Fibroblast of skin of left quadriceps (primary cell): ENCODE measurements around the gene OSBPL9.
"Not testable (repeated sequence)": the region's sequence is repeated elsewhere in the genome, so short reads cannot be mapped to it uniquely, and the experiment has no call there.

Source experiments
- DNase-seq, 2 experiments: peaks; one replicate each; pipeline ENCODE4 v3.0.0-alpha.2; 2013; ENCODE audit warnings: low read depth in 2 of 2

OSBPL9 gene

GRCh38 chr1:51708911-51709760 lies 92.2 kb downstream of the OSBPL9 start:
- DNase-seq = no peak

DNA sequence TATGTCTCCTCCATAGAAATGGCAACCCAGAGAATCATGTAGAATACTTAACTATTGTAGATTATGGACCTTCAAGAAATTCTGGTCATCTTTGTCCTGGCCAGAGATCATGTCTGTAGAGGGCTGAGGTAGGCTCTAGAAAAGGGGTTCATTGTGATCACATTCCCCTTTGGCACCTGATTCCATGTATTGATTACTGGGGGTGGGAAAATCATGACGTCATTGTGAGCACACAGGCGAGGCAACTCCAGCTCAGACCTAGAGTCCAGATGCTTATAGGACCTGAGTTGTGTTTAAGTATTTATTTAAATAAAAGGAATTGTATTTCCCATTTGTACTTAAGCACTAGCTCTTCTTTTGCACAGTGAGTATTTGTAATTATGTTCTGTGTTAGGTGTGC lies 93.1 kb downstream of the OSBPL9 start:
- no peak for DNase-seq

DNA sequence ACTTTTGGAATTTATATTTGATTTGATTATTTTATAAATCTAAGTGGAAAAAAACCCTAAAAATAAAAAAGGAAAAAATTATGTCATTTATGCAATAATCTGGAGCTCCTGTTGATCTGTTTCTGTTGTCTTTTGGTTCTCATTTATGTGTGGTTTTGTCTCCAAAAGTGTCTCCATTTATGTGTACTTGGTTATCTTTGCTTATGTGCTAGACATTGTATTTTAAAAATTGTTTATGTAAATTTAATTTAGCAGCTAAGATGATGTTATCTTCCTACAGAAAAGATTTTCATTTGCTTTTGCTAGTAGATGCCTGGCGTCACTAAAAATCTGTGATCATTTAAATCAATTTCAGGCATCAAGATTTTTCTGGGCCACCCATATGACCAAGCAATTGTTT lies 95.7 kb downstream of the OSBPL9 start:
- no peak for DNase-seq

DNA sequence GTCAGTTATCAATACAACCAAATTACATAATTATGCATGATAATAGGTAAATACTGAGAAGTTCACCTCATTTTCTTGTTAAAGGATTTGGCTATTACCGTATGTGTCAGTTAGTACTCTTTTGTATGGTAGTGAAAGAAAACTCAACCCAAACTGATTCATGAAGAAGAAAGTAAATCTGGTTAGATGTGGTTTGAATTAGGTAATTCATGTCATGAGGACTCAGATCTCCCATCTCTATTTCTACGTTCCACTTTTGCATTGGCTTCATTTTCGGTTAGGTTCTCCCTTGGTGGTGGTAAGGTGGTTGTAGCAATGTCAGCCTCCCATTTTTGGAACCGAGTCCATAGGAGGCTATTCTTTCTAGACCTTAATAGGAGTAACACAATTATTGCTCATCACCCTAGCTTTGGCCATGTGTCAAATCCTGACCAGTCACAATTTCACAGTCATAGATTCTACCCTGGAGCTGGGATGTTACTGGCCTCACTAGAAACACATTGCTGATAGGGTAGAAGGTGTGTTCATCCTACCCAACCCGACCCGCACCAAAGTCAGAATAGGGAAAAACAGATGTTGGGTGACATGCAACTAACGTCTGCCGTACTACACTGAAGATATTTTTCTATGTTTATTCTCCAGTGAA lies 97.6 kb downstream of the OSBPL9 start:
- no peak for DNase-seq

GRCh38 chr1:51715369-51715768 lies 98.5 kb downstream of the OSBPL9 start:
- no peak for DNase-seq

DNA sequence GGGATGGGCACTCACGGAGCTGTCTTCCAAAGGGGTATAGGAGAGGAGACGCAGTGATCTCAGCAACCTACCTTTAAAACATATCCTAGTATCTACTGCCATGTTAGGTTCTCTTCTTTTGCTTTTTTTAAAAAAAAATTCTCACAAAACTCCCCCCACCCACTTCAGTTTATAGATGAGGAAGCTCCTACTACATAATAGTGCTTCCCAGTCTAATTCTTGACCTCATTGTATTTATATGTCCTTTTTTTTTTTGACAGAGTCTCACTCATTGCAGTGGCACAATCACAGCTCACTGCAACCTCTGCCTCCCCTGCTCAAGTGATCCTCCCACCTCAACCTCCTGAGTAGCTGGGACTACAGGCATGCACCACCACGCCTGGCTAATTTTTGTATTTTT lies 99.9 kb downstream of the OSBPL9 start:
- no peak for DNase-seq

DNA sequence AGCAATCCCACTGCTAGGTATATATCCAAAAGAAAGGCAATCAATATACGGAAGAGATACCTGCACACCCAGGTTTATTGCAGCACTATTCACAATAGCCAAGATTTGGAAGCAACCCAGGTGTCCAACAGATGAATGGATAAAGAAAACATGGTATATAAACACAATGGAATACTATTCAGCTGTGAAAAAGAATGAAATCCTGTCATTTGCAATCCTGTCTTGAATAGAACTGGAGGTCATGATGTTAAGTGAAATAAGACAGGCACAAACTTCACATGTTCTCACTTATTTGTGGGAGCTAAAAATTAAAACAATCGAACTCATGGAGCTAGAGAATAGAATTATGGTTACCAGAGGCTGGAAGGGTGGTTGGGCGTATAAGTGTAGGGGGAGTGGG lies 101.0 kb downstream of the OSBPL9 start:
- DNase-seq = no peak

DNA sequence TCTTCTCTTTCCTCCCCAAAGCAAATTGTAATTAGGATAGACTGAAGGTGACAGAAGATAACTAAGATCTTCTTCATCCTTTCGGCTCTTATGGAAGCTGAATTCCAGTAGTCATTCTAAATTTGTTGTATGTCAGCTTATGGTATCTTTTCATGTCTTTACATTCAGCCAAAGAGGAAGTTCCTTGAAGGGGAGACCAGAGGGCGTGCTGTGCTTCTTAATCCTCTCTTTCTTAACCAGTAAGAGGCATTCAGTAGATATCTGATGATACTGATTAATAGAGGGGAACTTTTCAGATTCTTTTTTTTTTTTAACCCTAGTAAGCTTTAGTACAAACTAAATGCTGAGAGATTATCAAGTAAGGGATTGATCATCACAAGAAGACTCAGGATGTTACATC lies 102.3 kb downstream of the OSBPL9 start:
- no peak for DNase-seq

DNA sequence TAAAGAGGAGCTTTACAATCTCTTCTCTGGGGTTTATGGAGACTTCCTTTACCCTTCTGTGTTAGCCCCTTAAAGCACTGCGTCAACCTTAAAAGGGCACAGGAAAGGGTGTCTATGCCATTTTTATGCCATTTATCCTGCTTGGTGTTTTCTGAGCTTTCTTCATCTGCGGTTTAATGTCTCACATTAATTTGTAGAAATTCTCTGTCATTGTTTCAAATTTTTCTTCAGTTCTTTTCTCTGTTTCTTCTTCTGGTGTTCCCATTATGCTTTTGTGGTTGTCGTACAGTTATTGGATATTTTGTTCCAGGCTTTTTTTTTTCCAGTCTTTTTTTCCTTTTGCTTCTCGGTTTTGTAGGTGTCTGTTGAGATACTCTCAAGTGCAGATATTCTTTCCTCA lies 107.9 kb downstream of the OSBPL9 start:
- DNase-seq = no peak

- DNase-seq = no peak
These were observed 109.2 kb downstream of the OSBPL9 start for GRCh38 chr1:51726051-51726450.

GRCh38 chr1:51726544-51727225 lies 109.8 kb downstream of the OSBPL9 start:
- DNase-seq = no peak

DNA sequence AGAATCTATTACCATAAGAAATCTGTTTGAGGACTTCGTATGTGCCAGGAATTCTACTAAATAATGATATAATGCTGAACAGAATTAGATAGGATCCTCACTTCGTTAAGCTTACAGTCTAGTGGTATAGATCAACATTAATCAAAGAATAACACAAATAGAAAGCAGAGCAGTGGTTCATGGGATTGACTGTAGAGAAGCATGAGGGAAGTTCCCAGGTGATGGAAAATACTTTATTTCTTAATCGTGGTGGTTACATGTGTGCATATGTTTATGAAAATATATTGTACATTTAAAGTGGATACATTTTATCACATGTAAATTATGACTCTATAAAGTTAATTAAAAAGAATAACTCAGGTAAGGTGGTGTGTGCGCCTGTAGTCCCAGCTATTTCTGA lies 110.5 kb downstream of the OSBPL9 start:
- DNase-seq = no peak

GRCh38 chr1:51728611-51729155 lies 111.8 kb downstream of the OSBPL9 start:
- DNase-seq = no peak

DNA sequence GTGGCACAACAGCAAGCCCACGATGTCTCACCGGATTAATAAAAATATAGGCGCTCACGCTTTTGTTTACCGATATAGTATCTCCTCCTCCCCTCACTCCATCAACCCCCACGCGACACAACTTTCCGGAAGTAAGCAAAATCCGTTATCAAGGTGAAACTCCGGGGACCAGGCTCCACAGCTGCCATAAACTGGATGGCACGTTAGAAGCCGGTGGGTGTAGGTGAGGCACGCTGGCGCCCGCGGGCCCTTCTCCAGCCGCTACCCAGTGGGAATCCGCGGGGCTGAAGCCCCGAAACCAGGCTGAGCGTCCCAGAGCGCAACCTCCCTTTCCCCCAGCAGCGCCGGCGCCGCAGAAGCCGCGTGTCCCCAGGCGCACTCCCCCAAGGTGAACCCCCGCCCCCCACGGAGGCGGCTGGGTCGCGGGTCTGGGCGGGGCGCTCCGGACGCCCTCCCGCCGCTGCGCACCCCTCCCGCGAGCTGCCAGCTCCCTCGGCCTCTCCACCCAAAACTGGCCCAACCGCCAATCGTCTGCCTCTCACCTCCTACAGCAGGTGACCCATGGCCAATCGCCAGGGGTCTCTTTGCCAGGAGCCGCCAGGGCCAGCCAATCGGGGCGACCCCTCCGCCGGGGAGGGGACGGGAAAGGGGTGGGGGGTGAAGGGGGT lies 112.4 kb downstream of the OSBPL9 start:
- peak; percentile 51 to 63 for DNase-seq

DNA sequence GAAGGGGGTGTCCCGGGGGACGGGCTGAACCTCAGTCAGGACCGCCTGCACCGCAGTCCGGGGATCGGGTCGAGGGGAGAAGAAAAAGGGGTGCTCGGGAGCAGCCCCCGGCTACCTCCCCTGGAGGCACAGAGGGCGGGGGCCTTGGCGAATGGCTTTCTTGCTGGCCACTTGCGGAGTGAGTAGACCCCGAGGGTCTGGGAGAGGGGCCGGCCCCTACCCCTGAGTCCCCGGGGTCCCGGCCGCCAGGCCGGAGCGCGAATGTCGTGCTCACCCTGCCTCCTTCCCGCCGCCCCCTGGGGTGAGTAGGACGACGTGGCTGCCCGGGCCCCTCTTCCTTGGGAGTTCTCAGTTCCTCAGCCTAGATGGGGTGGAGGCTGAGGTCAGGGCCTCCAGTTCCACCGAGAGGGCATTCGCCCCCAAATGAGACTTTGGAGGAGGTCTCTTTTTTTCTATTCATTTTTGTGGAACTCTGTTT lies 113.0 kb downstream of the OSBPL9 start:
- DNase-seq = no peak

DNA sequence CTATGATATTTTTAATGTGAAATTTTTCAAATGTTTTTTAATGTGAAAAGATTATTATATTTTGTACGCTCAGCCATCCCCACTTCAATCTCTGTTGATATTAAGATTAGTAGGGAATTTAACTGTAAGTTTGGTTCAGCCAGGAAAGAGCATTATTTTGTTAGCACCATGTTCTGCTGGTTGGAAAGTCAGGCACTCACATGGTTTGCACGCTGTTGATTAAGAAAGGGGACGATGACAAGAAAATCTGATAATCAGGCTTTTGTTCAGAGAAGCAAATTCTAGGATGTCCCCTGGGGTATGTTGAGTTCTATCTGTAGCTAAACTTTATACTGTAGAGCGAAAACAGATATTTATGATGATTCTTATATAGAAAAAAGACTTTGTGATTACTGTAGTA lies 115.1 kb downstream of the OSBPL9 start:
- no peak for DNase-seq

- no peak for DNase-seq
These were observed 116.0 kb downstream of the OSBPL9 start for GRCh38 chr1:51732701-51733425.

GRCh38 chr1:51733426-51733774 lies 116.5 kb downstream of the OSBPL9 start:
- not testable (repeated sequence) for DNase-seq

GRCh38 chr1:51733793-51734522 lies 117.1 kb downstream of the OSBPL9 start:
- no peak for DNase-seq

DNA sequence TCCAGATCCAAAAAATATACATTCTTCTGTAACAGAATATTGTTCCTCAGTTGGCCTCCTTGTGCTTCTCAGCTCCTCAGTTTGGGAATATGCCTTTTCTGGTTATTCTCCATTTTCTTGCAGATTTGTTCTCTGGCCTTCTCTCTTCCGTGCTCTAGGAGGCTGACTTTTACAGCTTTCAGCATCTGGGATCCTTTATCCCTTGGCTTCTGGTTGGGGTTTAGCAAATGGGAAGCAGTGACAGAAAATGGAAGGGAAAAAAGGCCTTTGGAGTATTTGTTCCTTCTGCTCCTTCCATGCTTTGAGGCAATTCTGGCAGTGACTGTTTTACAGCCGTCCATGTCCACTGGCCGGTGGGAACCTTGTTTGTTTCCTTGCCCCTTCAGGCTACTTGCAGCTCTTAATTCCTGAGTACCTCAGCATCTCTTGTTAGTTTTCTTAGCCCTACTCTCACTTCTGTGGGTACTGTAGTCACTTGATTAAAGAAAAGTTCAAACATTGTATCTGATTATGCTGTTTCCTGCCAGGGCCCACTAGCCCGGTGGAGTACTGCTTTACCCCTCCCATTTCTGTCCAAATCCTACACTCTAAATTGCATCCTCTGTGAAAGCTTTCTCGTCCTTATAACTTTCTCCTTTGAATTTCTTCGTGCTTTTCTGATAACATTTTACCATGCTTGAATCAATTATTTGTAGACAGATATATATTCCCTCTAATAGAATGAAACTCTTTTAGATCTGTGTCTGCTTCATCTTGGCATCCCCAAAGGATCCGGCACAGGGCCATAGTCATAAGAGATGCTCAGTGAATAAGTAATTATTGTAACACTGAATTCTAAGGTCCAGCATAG lies 118.2 kb downstream of the OSBPL9 start:
- DNase-seq = no peak
